A549 treated with ZK216348 at 1 μM for 4 hours (cell line): ENCODE measurements around the gene SWT1. TPM values are rescaled to one million over a fixed set of nuclear protein-coding genes. Genes with fewer than 3 reads are reported as not detected.

Source experiments
- total RNA-seq: library from RNA; stranded (reverse); fragments of 200-300 nt; extraction: Qiagen RNA extraction; gene quantifications from 5 replicates; pipeline ENCODE4 v1.2.3, GENCODE V29; 2022; ENCODE audit warnings: low read depth

The SWT1 gene, protein sequence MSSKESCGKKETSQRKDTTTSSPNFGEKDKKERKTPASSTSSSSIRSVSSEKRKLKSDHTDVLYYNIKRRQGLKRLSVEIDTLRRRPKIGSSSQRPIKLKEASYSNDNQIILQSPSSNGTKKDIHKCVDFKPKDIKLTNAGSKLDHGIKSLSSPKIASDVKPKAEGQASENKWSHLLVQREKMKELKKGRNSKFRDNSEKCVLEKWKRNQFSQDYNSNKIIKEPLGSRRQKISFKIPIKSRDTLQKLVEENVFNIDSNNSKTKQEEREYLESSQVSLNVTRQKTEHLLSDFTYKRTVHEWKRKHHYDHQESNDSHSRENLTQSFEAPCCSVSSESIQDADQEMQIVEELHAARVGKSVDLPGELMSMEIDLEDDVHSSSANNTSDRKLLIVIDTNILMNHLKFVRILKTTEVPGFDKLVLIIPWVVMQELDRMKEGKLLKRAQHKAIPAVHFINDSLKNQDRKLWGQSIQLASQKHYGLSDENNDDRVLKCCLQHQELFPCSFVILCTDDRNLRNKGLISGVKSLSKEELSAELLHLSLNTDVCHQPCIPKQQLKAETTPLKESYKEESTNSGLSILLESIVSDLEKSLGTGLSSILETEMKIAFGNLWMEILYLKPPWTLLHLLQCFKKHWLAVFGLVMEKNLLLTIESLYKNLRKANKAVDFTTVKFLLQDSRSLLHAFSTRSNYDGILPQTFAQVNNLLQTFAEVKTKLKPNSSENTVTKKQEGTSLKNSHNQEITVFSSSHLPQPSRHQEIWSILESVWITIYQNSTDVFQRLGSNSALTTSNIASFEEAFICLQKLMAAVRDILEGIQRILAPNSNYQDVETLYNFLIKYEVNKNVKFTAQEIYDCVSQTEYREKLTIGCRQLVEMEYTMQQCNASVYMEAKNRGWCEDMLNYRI
- 0.66 to 1.3 TPM (median 1.2 TPM) in 5 replicates for total RNA-seq

DNA sequence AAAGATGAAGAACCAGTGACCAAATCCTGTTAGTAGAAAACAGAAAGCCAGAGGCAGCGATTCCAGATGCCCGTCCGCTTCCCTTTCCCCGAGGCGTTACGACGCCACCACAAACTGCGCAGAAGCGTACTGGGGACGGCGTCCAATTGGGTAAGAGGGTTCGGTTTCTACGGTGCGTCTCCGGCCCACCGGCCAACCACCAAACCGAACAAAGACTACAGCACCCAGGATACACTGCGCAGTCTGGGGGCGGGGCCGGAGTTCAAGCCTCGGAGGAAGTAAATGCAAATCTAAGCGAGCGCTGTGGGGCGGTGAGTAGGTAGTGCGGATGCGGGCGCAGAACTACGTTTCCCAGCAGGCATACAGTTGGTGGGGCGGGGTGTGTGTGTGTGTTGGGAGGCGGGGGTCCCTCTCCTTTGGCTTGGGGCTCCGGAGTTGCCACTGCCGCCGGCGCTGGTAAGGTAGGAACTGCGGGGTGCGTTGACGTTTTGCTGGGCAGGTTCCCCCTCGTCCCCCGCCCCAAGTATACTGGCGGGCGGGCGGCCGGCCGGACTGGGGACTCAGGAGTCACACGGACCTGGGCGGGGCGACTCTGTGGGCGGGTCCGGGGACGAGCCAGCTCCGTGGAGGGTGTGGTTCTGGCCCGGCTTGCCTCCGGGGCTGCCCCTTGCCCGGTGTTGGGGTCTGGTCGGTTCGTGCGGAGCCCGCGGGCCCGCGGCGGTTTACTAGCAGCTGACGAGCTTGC is at the start of gene SWT1, which contains the start of gene TRMT1L:
Gene SWT1 (plus strand): TSS at position 314 of the 745 bp plus-strand sequence. CDS start 3,675 bp downstream, outside the sequence.
Gene TRMT1L (minus strand): TSS at position 100 of the 745 bp plus-strand sequence. CDS start 241 bp downstream, outside the sequence.

DNA sequence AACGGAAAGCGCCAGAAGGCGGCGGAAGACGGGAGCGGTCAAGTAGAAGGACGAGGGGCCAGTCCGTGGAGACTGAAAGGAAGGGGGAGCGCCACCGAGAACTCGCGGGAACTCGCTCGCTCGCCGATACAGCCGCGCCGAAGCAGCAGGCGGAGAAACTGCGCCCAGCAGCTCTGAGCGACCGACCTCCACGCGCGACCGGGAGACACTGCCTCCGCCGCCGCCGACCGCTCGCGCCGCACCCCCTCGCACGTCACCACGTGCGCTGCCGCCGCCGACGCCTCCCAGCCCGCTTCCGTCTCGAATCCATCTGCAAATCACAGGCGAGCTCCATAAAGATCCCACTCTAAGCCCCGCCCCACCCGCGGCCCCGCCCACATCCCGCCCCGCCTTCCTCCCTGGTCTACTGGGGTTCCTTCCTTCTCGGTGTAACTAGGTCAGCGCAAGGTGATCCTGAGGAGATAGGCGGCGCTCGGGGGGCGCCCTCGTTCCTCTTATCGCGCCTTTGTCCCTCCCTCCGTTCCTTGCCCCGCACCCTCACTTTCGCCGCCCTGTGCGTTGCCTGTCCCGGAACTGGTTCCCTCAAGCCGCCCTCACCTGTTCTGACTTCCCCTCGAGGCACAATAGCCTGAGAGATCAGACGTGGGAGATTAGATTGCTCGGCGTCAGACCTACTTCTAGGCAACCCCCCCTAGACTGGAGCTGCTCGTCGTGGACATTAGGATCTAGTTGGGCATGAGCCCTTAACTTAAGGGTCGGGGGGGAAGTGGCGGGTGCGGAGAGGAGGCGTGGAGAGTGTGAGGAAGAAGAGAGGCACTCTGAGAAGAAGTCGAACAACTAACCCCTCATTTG is 160.3 kb downstream of the SWT1 start, which contains the start of gene IVNS1ABP:
Gene IVNS1ABP (minus strand): TSS at position 210 of the 852 bp plus-strand sequence. CDS start 7,750 bp downstream, outside the sequence.

Other genes starting within 250 kb of the SWT1 start
- gene NIBAN1, start 182.7 kb upstream of the SWT1 start, total RNA-seq, result 0.68 to 1.6 TPM (median 1.0 TPM) in 5 replicates
- 17.7 to 23.1 TPM (median 19.6 TPM) in 5 replicates for gene RNF2, start 111.6 kb upstream of the SWT1 start, total RNA-seq
- 9.1 to 16.3 TPM (median 13.8 TPM) in 5 replicates for gene TRMT1L, start 214 bp upstream of the SWT1 start, total RNA-seq
- 21.9 to 29.7 TPM (median 26.4 TPM) in 5 replicates for gene IVNS1ABP, start 160.1 kb downstream of the SWT1 start, total RNA-seq